Adrenal gland (tissue), 12 donors: ENCODE data around the gene SBF2. TPM values are rescaled to one million over a fixed set of nuclear protein-coding genes. Genes with fewer than 3 reads are reported as not detected.

Experiments used
- DNase-seq, 7 donors: peaks; one replicate each; pipeline ENCODE4 v3.0.0-alpha.2; 2019 to 2020
- H3K27ac ChIP-seq, 5 donors: fragments of 200-600 bp; sonication (generic) in 4 of 5; 1 replicate in 3 of 5; 2 replicates in 2 of 5; pipeline versions ENCODE4 v1.5.1 to v1.8.0; 2016 to 2020; ENCODE audit warnings: mild to moderate bottlenecking in 1 of 5
- H3K27me3 ChIP-seq: fragments of 200-600 bp; 2 replicates; pipeline ENCODE4 v1.8.0; 2021
- H3K36me3 ChIP-seq, 2 donors: fragments of 200-600 bp; replicated peaks in 1 of 2; 1 replicate in 1 of 2; 2 replicates in 1 of 2; pipeline versions ENCODE4 v1.5.1 to v1.8.0; 2018 to 2022
- H3K4me1 ChIP-seq, 2 donors: fragments of 200-600 bp; replicated peaks in 1 of 2; 1 replicate in 1 of 2; 2 replicates in 1 of 2; pipeline versions ENCODE4 v1.5.1 to v1.8.0; 2018 to 2021
- H3K4me3 ChIP-seq, 4 donors: fragments of 200-600 bp; sonication (generic) in 3 of 4; one replicate each; pipeline ENCODE4 v1.5.1; 2016 to 2018
- H3K9me3 ChIP-seq, 3 donors: fragments of 200-600 bp; sonication (generic) in 1 of 3; replicated peaks in 1 of 3; 1 replicate in 2 of 3; 2 replicates in 1 of 3; pipeline versions ENCODE4 v1.5.1 to v1.8.0; 2016 to 2021
- POLR2A ChIP-seq, 2 donors: fragments of 450-650 bp; IDR thresholded peaks; one replicate each; pipeline ENCODE4 v1.6.1; 2017; ENCODE audit warnings: antibody characterized with exemption in 2 of 2, mild to moderate bottlenecking in 2 of 2, moderate library complexity in 1 of 2
- WGBS, 4 donors: extraction: QIAGEN DNeasy Blood & Tissue Kit in 2 of 4; methylation state at CpG; one replicate each; pipeline versions ENCODE4 v1.1.5 to v1.1.7; 2013 to 2017; 5-methylcytosine and 5-hydroxymethylcytosine counted together
- intact Hi-C, 2 donors: fragments of 100-400 bp; cut with DNase I; formaldehyde crosslinking; loops; one replicate each; pipeline versions ENCODE4 v1.14.1 to v1.15.0; 2022 to 2023
- polyA plus RNA-seq, 3 donors: library from polyadenylated mRNA; stranded (reverse); fragments of 200-250 nt in 2 of 3; fragments of 350-450 nt in 1 of 3; fragmentation: Illumina TruSeq in 1 of 3; extraction: RNeasy Lipid Tissue Mini Kit (QIAGEN cat#74804) in 1 of 3; gene quantifications; one replicate each; pipeline ENCODE4 v1.2.3, GENCODE V29; 2013 to 2014
- total RNA-seq, 9 donors: library from RNA; depleted of rRNA in 4 of 9; stranded (reverse); fragments of >200 nt in 4 of 9; fragments of 120-200 nt in 1 of 9; fragmentation: NEBNext Ultra II Directional in 1 of 9; extraction: Animal tissue kit (Norgen Biotek cat#: 25700) in 1 of 9; gene quantifications; one replicate each; pipeline versions ENCODE4 v1.1.0 to v1.2.4, GENCODE V29; 2013 to 2023
- TF ChIP-seq, protein P1 (sequence below), 6 experiments: fragments of 450-650 bp in 4 of 6; fragments of 200-600 bp in 2 of 6; sonication (generic) in 1 of 6; IDR thresholded peaks; 1 replicate in 5 of 6; 2 replicates in 1 of 6; pipeline versions ENCODE4 v1.5.1 to v1.8.0; 2016 to 2021; ENCODE audit warnings: antibody characterized with exemption in 6 of 6, mild to moderate bottlenecking in 2 of 6, moderate library complexity in 1 of 6
- donor health status: healthy with polysubstance abuse.
- donor health status: Bipolar disorder and iron deficiency.
- donor health status: DM: yes; HTN: yes; CAD: no.
- donor health status: DM: no; HTN: no; CAD: no.
- donor health status: DM: no; HTN: no; CAD: no.
- donor health status: DM: yes; HTN: yes; CAD: no.

The SBF2 gene
- total and polyA plus RNA-seq, 12 donors = 12.5 to 66.7 (median 38.0) TPM

DNA sequence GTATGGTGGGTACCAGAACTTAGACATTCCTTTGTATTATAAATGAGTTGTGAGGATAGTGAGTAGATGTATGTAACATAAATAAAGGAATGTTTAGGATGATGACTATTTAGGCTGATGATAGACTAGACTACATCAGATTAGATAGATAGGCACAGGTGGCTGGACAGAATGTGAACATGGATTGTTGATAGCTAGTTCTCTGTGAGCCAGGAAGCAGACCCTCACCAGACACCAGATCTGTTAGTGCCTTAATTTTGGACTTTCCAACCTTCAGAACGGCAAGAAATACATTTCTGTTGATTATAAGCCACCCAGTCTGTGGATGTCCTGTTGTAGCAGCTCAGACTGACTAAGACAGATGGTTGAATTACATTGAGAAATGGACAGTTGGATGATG lies 530.7 kb downstream of the SBF2 start:
- TF ChIP-seq, protein P1, sequence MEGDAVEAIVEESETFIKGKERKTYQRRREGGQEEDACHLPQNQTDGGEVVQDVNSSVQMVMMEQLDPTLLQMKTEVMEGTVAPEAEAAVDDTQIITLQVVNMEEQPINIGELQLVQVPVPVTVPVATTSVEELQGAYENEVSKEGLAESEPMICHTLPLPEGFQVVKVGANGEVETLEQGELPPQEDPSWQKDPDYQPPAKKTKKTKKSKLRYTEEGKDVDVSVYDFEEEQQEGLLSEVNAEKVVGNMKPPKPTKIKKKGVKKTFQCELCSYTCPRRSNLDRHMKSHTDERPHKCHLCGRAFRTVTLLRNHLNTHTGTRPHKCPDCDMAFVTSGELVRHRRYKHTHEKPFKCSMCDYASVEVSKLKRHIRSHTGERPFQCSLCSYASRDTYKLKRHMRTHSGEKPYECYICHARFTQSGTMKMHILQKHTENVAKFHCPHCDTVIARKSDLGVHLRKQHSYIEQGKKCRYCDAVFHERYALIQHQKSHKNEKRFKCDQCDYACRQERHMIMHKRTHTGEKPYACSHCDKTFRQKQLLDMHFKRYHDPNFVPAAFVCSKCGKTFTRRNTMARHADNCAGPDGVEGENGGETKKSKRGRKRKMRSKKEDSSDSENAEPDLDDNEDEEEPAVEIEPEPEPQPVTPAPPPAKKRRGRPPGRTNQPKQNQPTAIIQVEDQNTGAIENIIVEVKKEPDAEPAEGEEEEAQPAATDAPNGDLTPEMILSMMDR (IDR thresholded peaks at IDR 0.05) = no peak
- no peak for TF ChIP-seq POLR2A (IDR thresholded peaks at IDR 0.05)
- Histone ChIP-seq H3K27me3 (no peaks in the 10 kb centered on the region), H3K27ac (peak overlapping the region in 1 of 5 donors; percentile 5), H3K4me1 (peaks cover 12 to 24% of the 10 kb centered on the region in 2 donors), H3K36me3 (no peaks in the 10 kb centered on the region), H3K4me3 (no peak overlapping the region), H3K9me3 (no peaks in the 10 kb centered on the region)
- DNase-seq = no peak
- intact Hi-C loops = no loop called here
- 85 to 96% (median 88%) methylated on average over 1 of the region's 1 CpG for WGBS, 4 donors

DNA sequence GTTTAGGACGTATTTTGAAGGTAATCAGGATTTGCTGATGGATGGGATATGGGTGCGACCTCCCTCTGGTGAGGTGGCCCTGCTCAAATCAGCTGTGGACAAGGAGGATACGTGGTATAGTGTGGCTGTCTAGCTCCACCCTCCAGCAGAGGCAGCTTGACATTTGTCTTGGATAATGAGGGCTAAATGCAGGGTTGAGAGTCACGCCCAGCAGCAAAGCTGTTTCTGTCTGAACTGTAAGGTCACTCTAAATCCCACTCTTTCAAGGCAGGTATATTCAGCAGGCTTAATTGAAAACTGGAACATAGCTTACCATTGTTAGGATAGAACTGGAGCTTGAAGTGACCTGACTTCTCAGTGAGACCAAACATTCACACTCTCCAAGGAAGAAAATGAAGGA lies 531.5 kb downstream of the SBF2 start:
- Histone ChIP-seq H3K9me3 (no peaks in the 10 kb centered on the region), H3K4me3 (no peak overlapping the region), H3K4me1 (peaks cover 12 to 28% of the 10 kb centered on the region in 2 donors), H3K27me3 (no peaks in the 10 kb centered on the region), H3K36me3 (no peaks in the 10 kb centered on the region), H3K27ac (no peak overlapping the region)
- intact Hi-C loops = no loop called here
- DNase-seq = no peak
- TF ChIP-seq, protein P1 (IDR thresholded peaks at IDR 0.05) = no peak
- TF ChIP-seq POLR2A (IDR thresholded peaks at IDR 0.05) = no peak
- WGBS, 4 donors = 92 to 97% (median 95%) methylated on average over 4 of the region's 4 CpGs

DNA sequence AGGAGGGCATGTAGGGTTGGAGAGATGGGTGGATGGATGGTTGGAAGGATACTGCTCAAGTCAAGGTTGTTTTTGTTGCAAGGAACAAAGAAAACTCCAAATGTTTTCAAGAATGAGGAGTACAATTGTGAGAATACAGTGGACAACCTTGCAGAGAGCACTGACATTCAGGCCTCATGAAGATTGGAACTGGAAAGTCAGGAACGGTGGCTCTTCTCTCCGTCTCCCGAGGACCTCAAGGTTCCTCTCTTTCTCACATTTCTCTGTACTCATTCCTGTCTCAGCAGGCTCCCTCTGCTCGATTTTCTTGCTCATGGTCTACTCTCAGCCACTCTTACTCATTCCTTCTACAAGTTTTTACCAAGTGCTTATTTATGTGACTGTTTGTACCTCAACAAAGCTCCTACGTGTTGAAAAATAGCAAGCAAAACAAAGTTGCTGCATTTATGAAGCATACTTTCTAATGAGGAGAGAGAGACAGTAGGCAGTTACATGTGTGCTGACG lies 532.5 kb downstream of the SBF2 start:
- Histone ChIP-seq H3K27ac (no peak overlapping the region), H3K9me3 (no peaks in the 10 kb centered on the region), H3K4me1 (peaks cover 12 to 30% of the 10 kb centered on the region in 2 donors), H3K4me3 (no peak overlapping the region), H3K36me3 (no peaks in the 10 kb centered on the region), H3K27me3 (no peaks in the 10 kb centered on the region)
- DNase-seq = no peak
- no peak for TF ChIP-seq POLR2A (IDR thresholded peaks at IDR 0.05)
- TF ChIP-seq, protein P1 (IDR thresholded peaks at IDR 0.05) = no peak
- 88 to 94% (median 90%) methylated on average over 6 of the region's 6 CpGs for WGBS, 4 donors
- intact Hi-C loops = no loop called here

DNA sequence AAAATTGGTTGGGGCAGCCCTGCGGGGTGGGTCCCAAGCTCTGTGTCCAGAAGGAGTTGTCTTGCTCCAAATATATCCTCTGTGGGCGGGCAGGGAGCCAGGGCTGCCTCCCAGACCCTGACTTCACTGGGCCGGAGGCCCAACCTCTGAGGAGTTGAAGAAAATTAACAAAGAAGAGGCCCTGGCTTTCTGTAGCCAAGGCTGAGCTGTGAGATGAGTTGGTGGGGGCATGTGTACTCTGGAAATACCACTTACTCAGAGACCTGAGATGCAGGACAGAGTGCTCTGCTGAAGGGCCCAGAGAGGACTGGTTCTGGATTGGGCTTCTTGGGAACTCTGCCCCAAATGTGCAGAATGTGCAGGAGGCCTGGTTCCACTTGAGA lies 533.8 kb downstream of the SBF2 start:
- no peaks in the 10 kb centered on the region for H3K36me3 ChIP-seq
- peak; percentile 46 to 86 (median 74) for DNase-seq
- intact Hi-C loops = no loop called here
- TF ChIP-seq POLR2A (IDR thresholded peaks at IDR 0.05) = no peak
- TF ChIP-seq, protein P1 (IDR thresholded peaks at IDR 0.05) = no peak
- 55 to 68% (median 58%) methylated on average over 3 of the region's 3 CpGs for WGBS, 4 donors
- H3K27me3 ChIP-seq = no peaks in the 10 kb centered on the region
- H3K4me1 ChIP-seq = peaks cover 12 to 26% of the 10 kb centered on the region in 2 donors
- no peak overlapping the region for H3K4me3 ChIP-seq
- peak overlapping the region in 2 of 5 donors; percentile 70 to 80 for H3K27ac ChIP-seq
- no peaks in the 10 kb centered on the region for H3K9me3 ChIP-seq
